Endothelial cell (in vitro differentiated cells): Measurements from ENCODE around the gene DAAM1. TPM values are rescaled to one million over a fixed set of nuclear protein-coding genes. Genes with fewer than 3 reads are reported as not detected.

Source experiments
- DNase-seq: peaks from one replicate; pipeline ENCODE4 v3.0.0; 2021; ENCODE audit warnings: low spot score
- H3K27ac Mint-ChIP-seq: one replicate; pipeline ENCODE4 v1.8.0; 2021; ENCODE audit warnings: mixed read lengths, inconsistent platforms; ENCODE audit not compliant: unreplicated experiment
- H3K27me3 Mint-ChIP-seq: one replicate; pipeline ENCODE4 v1.8.0; 2021; ENCODE audit warnings: mild to moderate bottlenecking, moderate library complexity, mixed read lengths, inconsistent platforms; ENCODE audit not compliant: unreplicated experiment
- H3K36me3 Mint-ChIP-seq: one replicate; pipeline ENCODE4 v1.8.0; 2021; ENCODE audit warnings: mild to moderate bottlenecking, low read depth, mixed read lengths, inconsistent platforms; ENCODE audit not compliant: unreplicated experiment
- H3K4me1 Mint-ChIP-seq: one replicate; pipeline ENCODE4 v1.8.0; 2021; ENCODE audit warnings: mild to moderate bottlenecking, mixed read lengths, inconsistent platforms; ENCODE audit not compliant: unreplicated experiment
- H3K4me3 Mint-ChIP-seq: one replicate; pipeline ENCODE4 v1.8.0; 2021; ENCODE audit warnings: mild to moderate bottlenecking, mixed read lengths, inconsistent platforms; ENCODE audit not compliant: unreplicated experiment
- H3K9me3 Mint-ChIP-seq: one replicate; pipeline ENCODE4 v1.8.0; 2021; ENCODE audit warnings: mixed read lengths, inconsistent platforms; ENCODE audit not compliant: unreplicated experiment
- CTCF ChIP-seq: fragments of 200-600 bp; sonication (generic); IDR thresholded peaks from one replicate; pipeline ENCODE4 v1.5.0; 2021; ENCODE audit warnings: antibody characterized with exemption; ENCODE audit not compliant: unreplicated experiment
- total RNA-seq: library from RNA; stranded (reverse); fragmentation: NEBNext Ultra II Directional; extraction: Animal tissue kit (Norgen Biotek cat#: 25700); gene quantifications from one replicate; pipeline ENCODE4 v1.2.1, GENCODE V29; 2021; ENCODE audit not compliant: unreplicated experiment

The DAAM1 gene
- total RNA-seq, 1 donor from 2014 or later, result 103 TPM

DNA sequence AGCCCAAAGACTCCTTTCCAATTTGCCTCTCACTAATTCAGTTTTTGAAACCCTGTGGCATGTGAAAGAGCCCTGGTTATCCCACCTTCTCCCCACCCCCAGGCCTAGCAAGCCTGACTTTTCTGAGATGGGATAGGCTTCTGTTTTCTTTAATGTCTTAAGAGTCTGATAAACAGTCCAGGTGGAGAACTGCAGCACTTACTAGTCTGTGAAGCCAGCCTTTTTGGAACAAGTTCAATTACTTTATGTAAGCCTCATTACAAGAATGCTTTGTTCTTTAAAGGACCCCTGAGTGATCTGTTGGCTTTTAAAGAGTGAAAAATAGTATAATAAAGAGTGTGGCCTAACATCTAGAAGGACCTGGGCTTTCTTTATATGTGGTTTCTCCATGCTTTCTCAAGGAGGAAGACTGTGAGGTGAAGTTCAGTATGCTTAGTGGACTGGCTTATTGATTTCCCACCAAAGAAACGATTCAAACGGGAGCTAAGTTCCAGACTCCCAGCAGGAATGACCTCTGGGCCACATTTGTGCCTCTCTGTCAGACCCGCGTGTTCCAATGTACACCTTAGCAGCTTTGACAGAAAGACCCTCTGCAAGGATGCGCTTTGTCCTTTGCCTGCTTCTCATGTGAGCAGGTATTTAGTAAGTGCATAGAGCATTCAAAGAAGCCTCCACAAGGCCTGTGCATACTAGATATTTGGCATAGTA, 129.5 kb downstream of the DAAM1 start:
- no peak overlapping the region for H3K27ac Mint-ChIP-seq
- H3K4me1 Mint-ChIP-seq, result no peaks in the 10 kb centered on the region
- H3K9me3 Mint-ChIP-seq, result no peaks in the 10 kb centered on the region
- H3K4me3 Mint-ChIP-seq, result no peak overlapping the region
- no peak for DNase-seq
- H3K27me3 Mint-ChIP-seq, result no peaks in the 10 kb centered on the region
- H3K36me3 Mint-ChIP-seq, result peaks cover under 1% of the 10 kb centered on the region
- no peak for TF ChIP-seq CTCF

GRCh38 chr14:59318908-59319307, 130.4 kb downstream of the DAAM1 start:
- no peak for DNase-seq
- no peaks in the 10 kb centered on the region for H3K9me3 Mint-ChIP-seq
- H3K4me3 Mint-ChIP-seq, result no peak overlapping the region
- no peaks in the 10 kb centered on the region for H3K27me3 Mint-ChIP-seq
- peaks cover 6% of the 10 kb centered on the region for H3K36me3 Mint-ChIP-seq
- no peak for TF ChIP-seq CTCF
- no peak overlapping the region for H3K27ac Mint-ChIP-seq
- H3K4me1 Mint-ChIP-seq, result no peaks in the 10 kb centered on the region

DNA sequence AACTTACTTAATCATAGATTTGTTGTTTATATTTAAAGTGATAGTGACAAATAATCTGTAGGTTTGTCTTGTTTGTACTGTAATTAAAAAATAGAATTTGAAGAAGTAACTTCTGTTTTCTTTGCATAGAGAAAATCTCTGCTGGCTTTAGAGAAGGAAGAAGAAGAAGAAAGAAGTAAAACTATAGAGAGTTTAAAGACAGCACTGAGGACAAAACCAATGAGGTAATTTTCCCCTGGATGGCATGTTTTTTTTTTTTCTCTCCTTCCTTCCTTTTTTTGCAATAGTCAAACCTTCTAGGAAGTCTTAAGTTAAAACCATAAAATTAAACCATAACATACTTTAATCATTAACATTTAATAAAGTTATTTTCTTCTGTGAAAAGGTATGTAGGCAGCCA, 131.9 kb downstream of the DAAM1 start:
- no peak overlapping the region for H3K27ac Mint-ChIP-seq
- H3K4me3 Mint-ChIP-seq, result no peak overlapping the region
- H3K36me3 Mint-ChIP-seq, result peaks cover 11% of the 10 kb centered on the region
- no peak for TF ChIP-seq CTCF
- no peaks in the 10 kb centered on the region for H3K4me1 Mint-ChIP-seq
- DNase-seq, result no peak
- H3K9me3 Mint-ChIP-seq, result no peaks in the 10 kb centered on the region
- H3K27me3 Mint-ChIP-seq, result no peaks in the 10 kb centered on the region

DNA sequence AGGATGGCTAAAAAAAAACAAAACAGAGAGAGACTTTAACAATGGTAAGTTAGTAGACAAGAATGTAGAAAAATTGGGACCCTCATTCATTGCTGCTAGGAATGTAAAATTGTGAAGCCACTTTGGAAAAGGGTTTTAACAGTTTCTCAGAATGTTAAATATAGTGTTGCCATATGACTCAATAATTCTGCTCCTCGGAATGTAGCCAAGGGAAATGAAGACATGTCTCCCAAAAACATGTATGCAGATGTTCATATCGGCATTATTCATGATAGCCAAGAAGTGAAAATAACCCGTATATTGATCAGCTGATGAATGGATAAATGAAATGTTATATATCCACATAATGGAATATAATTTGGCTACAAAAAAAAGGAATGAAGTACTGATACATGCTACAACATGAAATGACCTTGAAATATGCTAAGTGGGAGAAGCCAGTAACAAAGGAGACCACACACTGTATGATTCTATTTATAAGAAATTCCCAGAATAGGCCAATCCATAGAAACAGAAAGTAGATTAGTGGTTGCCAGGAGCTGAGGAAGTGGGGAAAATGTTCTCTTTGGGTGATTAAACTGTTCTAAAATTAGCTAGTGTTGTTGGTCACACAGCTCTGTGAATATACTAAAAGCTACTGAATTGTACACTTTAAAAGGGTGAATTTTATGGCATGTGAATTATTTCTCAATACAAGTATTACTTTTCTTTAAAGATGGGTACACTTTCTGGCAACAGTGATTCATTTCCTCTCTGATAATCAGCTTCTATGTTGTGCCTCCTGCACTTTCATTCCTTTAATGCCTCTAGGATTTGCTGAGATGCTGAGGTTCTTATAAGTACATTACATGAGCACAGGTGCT, 132.5 kb downstream of the DAAM1 start:
- DNase-seq, result no peak
- Mint-ChIP-seq H3K9me3 (no peaks in the 10 kb centered on the region), H3K27me3 (no peaks in the 10 kb centered on the region), H3K27ac (no peak overlapping the region), H3K4me1 (no peaks in the 10 kb centered on the region), H3K36me3 (peaks cover 12% of the 10 kb centered on the region), H3K4me3 (no peak overlapping the region)
- TF ChIP-seq CTCF, result no peak

DNA sequence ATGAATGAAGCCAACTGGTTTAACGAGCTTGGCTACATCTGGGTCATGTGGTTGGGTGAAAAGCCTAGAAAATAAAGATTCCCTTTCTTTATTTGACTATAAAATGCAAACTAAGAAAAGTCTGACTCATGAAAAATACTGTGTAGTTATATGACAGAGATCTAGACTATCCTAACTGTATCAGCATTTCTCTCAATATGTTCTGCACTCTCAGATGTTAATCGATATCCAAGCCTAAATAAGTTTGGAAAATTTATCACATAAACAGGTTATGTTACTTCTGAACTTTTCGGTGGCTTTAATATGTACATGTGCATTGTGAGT, 133.1 kb downstream of the DAAM1 start:
- DNase-seq, result no peak
- no peaks in the 10 kb centered on the region for H3K4me1 Mint-ChIP-seq
- no peaks in the 10 kb centered on the region for H3K9me3 Mint-ChIP-seq
- no peaks in the 10 kb centered on the region for H3K27me3 Mint-ChIP-seq
- H3K36me3 Mint-ChIP-seq, result peaks cover 18% of the 10 kb centered on the region
- no peak for TF ChIP-seq CTCF
- H3K27ac Mint-ChIP-seq, result no peak overlapping the region
- H3K4me3 Mint-ChIP-seq, result no peak overlapping the region
